HG03135 (cell line): ENCODE results near the gene CHMP1A.
"Not testable (repeated sequence)": the region's sequence is repeated elsewhere in the genome, so short reads cannot be mapped to it uniquely, and the experiment has no call there.

Source experiments
- ATAC-seq: cut with Tn5 transposase; IDR thresholded peaks from one replicate; pipeline ENCODE4 v1.9.1; 2021; ENCODE audit warnings: mild to moderate bottlenecking, moderate library complexity; ENCODE audit not compliant: unreplicated experiment

CHMP1A gene

DNA sequence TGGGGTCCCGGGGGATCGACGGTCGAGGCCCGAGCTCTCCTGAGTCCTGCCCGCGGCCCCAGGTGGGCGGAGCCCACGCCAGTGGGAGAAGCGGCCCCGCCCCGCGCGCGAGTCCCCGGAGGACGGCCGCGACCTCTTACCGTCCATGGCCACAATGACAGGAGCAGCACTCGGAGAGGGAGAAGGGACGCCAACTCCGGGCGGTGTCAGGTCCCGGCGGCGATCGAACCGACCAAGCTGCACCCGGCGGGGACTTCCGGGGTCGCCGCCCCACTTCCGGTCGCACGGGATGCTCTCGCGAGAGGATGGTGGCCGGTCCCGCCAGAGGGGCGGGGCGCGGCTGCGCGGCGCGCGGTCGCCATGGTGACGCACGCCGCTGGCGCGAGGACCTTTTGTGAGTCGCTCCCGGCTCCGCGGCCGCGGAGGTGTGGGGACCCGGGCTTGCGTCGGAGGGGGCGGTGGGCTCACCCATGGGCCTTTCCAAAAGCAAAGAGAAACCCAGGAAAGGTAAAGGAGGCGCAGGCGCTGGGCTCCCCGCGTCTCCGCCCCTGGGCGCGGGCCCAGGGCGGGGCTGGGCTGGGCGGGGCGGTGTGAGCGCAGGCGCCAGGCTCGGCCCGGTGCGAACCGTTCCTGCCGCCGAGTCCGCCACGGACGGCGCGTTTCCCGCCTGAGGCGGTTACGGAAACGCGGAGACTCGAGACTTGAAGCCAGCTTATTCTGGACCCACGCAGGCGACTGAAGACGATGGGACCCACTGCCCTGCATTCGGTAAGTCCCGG is at the start of gene CHMP1A, which contains the start of gene SPATA33:
CHMP1A (minus strand) TSS at position 267 of the 779 bp plus-strand sequence; CDS start at position 147, 120 bp downstream.
SPATA33 (plus strand) TSS at position 395 of the 779 bp plus-strand sequence; CDS start at position 471, 76 bp downstream.
- peak; percentile 84 for ATAC-seq

DNA sequence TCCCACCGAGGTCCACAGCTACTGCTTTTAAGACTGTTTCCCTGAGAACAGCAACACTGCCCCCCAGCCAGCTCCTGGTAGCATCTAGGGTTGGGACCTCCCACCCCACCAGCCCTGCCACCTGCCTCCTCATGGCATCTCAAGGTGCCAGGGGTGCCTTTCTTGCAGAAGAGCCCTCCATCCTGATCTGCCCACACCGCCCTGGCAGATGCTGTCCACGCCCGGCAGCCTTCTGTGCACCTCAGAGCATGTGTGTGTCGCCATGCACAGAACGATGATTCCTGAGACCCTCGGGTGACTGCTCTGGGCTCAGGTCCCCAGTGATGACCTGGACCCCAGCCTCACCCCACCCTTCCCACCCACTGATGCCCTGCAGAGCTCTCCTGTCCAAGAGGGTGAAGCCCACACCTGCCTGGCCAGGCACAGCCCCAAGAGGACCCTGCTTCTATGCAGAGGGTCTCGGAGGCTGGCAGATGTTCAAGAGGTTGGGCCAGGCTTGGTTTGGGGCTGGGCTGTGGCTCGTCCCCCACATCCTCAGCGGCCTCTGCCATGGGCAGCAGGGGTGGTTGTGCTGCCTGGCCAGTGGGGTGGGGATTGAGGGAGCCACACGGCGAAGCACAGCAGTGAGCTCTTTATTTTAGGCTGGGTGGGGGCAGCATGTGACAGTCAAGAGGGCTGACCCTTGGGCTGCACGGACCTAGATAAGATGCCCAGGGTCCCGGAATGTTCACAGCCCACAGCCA is 49.2 kb upstream of the CHMP1A start:
- ATAC-seq, result no peak

DNA sequence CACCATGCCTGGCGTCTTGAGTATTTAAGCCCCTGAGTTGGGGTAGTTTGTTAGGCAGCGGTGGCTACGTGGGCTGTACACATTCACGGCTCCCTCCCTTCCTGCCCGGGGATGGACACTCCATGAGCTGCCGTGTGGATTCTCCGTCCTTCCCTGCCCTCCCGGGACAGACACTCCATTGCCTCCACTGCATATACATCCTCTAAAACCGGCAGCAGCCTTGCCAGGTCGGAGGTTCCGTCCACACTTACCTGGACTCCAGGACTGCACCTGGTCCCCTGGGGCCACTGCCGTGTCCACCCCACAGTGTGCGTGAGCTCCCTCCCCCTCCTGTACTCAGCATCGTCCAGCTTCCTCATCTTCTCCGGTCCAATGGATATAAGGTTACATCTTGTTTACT is 47.5 kb upstream of the CHMP1A start:
- ATAC-seq, result no peak

DNA sequence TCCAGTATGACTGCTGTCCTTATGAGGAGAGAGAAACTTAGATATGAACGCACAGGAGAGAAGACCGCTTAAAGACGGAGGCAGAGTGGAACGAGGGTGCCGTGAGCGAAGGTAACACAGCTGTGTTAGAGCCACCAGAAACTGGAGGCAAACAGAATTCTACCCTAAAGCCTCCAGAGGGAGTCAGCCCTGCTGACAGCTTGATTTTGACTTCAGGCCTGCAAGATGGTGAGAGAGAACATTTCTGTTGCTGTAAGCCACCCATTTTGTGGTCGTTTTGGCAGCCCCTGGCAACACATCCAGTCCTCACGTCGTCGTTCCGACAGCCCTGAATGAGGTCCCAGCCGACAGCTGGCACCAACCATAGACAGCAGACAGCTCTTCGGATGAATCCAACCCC is 46.8 kb upstream of the CHMP1A start:
- no peak for ATAC-seq

DNA sequence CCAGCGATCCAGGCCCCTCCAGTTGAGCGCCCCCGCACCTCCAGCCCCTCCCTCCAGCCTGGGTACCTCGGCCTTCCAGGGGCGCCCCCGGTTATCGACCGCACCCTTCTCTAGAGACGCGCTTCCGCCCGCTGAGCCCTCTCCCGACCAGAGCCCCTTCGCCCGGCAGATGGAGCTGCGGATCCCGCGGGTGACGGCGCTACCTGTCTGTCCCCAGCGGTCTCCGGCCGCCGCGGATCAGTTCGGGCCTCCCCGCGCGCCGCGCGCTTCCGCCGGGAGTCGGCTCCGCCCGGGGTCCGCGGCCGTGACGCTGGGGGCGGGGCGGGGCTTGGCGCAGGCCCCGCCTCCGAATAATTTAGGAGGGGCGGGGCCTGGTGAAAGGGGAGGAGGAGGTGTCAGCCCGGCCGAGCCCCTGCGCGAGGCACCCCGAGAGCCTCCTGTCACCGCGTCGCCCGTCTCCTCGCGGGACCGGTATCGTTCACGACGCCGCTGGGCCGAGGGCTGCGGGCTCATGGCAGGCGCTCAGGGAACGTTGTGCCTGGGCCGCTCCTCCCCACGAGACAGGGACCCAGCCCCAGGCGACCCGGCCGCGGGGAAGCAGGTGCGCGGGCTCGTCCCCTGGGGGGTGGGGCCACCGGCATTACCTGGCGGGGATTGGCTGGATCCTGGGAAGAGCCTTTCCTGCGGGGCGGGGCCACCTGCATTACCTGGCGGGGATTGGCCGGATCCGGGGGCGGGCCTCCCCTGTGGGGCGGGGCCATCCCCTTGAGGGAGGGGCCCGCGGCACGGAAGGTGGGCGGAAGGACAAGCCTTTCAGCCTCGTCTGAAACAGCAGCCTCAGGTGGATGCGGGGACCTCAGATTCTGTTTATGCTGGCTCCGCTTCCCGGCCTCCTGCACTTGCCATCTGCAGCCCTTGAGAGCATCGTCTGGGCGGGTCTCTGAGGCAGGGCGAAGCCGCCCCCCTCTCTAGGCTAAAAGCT is 44.2 kb upstream of the CHMP1A start, which contains the start of gene SPATA2L:
SPATA2L (minus strand) TSS at position 281 of the 982 bp plus-strand sequence. CDS start 473 bp downstream, outside the sequence.
- ATAC-seq, result peak; percentile 61

DNA sequence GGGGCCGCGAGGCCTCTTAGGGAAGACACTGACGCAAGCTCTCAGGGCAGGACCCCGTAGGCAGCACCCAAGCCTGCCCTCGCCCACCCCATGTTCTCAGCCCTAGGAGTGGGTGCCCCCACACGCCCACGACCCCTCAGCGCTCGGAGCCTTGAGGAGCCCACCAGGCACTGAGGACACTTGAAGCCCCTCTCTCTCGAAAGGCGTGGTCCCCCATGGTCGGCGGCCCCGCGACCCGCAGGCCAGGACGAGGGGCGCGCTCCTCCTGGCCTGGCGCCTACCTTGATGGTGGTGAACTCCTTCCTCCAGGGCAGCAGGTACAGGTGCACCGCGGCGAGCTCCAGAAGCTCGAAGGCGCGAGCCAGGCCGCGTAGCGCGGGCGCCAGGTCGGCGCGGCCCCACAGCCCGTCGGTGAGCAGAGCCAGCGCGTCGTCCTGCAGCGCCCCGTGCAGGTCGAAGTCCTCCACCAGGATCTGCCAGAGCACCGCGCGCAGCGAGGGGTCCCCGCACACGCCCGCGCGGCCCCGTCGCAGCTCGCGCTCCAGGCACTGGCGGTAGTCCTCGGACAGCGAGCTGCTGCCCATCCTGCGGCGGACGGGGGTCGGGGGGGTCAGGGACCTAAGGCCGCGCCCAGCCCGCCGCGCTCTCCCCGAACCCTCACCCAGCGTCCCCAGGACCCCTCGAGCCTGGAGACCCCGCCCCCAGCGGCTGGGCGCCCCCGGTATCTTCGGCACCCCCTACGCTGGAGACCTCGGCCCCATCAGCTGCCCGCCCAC is 43.3 kb upstream of the CHMP1A start:
- ATAC-seq, result peak; percentile 9

DNA sequence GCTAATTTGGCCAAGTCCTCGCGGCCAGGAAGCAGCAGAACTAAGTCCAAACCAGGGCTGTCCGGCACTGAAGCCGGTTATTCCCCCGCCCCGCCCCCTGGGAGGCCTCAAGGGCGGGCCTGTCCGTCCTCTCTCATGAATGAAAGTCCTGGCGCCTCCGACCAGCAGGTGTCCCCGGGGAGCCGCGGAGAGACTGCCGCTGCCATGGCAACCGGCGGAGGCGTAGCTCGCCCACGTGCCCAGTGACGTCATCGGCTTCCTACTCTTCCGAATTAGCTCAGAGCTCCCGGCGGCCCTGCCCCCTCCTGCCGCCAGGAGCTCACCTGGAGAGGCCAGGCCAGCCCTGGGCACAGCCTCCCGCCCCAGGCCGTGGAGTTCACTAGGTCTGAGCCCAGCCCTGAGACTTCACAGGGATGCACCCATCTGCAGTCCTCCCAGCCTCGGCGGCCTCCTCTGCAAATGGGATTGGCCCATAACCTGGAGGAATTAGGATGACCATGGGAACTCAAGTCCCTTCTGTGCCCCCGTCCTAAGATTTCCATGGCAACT is 42.7 kb upstream of the CHMP1A start:
- peak; percentile 45 for ATAC-seq

DNA sequence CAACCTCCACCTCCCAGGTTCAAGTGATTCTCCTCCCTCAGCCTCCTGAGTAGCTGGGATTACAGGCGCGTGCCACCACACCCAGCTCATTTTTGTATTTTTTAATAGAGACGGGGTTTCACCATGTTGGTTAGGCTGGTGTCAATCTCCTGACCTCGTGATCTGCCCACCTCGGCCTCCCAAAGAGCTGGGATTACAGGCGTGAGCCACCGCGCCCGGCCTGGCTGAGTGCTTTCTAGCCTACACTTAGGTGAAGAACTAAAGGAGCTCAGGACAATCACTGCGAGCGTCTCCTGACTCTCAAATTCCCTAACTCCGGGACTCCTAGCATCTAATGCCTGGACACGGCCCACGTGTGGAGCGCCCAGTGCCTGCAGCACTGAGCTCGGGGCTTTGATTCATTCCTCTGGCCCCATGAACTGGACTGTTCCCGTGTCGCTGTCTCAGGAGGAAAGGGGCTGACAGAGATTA is 42.2 kb upstream of the CHMP1A start:
- not testable (repeated sequence) for ATAC-seq

DNA sequence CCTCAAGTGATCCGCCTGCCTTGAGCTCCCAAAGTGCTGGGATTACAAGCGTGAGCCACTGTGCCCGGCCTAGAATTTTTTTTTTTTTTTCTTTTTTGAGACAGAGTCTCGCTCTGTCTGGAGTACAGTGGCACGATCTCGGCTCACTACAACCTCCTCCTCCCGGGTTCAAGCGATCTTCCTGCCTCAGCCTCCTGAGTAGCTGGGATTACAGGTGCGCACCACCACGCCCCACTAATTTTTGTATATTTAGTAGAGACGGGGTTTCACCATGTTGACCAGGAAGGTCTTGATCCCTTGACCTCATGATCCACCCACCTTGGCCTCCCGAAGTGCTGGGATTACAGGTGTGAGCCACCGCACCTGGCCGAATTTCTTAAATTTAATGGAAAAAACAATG is 41.2 kb upstream of the CHMP1A start:
- ATAC-seq, result not testable (repeated sequence)

DNA sequence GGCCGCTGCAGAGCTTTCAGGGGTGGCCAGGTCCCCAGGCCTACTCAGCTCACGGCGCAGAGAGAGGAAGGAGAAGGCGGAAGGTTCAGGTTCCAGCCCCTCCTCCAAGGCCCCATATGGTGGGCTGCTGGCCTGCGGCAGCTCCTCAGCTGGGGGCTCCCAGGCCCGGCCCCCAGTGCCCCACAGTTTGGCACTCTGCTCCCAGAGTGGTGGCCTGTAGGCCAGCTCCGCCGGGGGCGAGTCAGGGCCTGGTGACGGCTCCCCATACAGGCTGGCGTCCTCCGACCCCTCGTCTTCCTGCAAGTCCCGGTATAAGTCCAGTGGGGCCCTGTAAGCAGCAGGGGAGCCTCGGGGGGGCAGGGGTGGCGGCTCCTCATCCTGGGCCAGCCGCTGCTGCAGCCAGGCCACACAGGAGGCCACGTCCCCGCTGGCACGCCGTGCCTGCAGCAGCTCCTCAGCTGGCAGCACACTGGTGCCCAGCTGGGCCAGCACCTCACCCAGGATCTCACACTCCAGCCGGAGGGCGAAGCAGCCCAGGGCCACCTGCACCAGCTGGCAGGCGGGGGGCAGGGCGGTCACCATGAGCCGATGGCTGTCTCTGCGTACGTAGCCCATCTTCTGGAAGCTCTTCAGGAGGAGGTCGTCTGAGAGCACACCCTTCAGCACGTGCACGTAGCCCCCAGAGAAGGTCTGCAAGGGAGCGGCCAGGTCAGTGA is 40.3 kb upstream of the CHMP1A start:
- no peak for ATAC-seq

DNA sequence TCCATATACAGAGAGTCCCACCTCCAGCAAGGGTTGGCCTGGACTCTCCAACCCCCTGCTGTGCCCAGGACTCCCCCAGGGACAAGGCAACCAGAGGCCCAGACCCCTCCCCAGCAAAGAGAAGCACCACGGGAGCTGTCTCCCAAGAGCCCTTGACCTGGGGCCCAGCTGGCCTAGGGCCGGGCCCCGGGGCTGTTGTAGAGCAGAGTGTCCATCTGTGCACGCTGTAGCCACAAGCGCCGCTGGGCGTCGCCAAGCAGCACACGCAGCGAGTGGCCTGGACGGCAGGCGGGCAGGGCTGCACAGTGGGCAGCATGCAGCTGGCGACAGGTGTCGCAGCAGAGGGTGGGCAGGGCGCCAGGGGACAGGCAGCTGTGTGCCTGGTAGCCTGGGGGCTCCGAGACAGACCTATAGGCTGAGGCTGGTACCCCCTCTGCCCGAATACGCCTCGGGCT is 39.7 kb upstream of the CHMP1A start:
- ATAC-seq, result no peak

DNA sequence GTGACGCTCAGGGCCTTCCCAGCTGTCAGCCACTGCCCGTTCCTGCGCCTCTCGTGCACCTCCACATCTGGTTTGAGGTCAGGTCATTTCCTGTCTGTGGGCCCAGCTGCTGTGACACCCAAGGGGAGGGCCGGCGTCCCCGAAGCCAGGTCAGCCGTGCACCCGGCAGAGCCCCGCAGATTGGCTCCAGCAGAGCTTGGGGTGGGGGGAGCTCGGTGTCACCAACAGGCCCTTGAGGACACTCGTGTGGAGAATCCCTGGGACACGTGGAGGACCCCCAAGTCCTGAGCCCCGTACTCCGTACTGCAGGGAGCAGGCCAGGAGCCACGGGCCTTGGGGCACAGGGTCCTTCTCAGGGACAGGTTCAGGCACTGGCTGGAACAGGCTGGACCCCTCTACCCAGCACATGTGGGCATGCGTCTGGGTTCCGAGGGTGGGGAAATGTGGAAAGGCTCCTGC is 39.2 kb upstream of the CHMP1A start:
- no peak for ATAC-seq

DNA sequence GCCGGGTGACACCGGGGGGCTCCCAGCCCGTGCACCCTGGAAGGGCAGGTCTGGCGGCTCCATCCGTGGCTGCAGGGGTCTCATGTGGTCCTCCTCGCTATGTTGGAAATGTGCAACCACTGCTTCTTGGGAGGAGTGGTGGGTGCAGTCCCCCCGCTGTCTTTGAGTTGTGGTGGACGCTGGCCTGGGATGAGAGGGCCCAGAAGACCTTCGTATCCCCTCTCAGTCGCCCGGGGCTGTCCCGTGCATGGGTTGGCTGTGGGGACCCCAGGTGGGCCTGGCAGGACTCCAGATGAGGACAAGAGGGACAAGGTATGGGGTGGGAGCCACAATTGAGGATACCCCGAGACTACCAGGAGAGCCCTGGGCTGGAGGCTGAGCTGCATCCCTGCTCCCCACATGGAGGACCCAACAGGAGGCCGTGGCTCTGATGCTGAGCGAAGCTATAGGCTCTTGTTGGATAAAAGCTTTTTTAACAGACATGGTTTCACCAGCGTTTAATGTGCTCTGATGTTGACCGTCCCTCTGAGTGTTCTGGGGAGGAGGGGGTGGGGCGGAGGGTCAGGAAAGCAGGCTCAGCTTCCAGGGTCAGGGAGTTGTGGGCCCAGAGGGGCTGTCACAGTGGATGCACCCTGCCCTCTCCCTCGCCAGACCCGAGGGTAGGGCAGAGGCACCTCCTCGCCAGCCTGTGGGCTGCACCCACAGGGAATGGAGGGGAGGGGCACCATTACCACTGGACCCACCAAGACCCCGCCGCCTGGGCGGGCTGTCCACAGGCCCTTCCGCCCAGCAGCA is 38.6 kb upstream of the CHMP1A start:
- ATAC-seq, result no peak

DNA sequence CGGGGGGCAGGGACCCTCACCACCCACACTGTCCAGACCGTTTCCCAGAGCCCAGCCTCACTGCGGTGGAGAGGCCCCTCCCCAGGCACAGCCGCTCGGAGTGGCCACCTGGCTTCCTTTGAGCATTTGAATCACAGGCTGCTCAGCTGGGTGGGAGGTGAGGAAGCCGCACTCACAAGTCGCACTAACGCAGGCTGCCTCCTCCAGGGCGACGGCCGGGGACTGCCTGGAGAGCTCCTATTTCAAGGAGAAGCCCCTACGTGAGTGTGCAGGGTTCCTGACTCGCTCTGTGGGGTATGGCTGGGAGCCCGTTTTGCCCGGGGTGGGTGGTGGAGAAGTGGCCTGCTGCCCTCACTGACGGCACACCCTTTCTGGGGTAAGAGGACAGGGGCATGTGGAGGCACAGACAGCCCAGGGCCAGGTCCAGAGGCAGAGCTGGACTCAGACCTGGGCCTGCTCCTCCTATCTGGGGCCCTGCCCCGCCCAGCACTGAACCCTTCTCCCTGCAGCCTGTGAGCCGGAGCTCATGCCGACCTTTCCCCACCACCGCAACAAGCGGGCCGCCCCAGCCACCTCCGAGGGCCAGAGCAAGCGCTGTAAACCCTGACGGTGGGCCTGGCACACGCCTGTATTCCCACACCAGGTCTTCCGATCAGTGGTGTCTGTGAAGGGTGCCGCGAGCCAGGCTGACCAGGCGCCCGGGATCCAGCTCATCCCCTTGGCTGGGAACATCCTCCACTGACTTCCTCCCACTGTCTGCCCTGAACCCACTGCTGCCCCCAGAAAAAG is 37.8 kb upstream of the CHMP1A start:
- no peak for ATAC-seq

DNA sequence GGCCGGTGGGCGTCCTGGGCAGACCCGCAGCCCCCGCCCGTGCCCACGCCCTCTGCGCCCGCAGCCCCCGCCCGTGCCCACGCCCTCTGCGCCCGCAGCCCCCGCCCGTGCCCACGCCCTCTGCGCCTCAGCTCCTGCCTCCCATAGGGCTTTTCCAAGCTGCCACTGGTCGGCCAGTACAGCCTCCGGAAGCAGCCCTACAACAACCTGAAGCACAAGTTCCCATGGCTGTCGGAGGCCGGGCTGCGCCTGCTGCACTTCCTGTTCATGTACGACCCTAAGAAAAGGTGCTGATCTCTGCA is 37.2 kb upstream of the CHMP1A start:
- not testable (repeated sequence) for ATAC-seq

DNA sequence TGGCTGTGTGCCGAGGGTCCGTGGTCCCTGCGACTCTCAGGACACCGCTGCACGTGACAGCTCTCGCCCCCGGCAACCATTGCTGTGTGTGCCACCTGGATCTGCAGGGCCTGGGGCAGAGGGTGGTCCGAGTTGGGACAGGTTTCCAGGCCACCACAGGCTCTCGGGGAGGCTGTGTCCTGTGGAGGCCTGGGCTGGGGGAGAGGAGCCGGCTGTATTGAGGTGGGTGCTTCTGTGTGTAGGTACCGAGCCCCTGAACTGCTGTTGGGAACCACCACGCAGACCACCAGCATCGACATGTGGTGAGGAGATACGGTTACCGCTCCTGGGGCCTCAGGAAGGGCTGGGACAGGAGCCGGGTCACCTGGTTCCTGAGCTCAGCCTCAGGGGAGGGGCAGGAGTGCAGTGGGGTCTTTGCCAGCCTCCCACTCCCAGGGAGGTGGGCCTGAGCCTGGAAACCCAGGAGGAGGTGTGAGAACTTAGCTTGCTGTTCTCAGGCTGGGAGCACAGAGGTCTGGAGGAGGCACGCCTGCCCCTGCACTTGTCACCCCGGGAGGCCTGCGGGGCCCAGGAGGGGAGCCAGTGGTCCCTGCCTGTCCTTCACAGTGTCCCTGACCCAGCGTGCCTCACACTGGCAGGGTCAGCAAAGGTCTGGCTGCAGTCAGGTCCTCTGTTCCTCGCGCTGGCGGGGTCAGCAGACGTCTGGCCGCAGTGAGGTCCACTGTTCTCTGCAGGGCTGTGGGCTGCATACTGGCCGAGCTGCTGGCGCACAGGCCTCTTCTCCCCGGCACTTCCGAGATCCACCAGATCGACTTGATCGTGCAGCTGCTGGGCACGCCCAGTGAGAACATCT is 36.6 kb upstream of the CHMP1A start:
- ATAC-seq, result no peak
